ENCODE results near the gene CLEC18B.
"Not testable (repeated sequence)": the region's sequence is repeated elsewhere in the genome, so short reads cannot be mapped to it uniquely, and the experiment has no call there.

CLEC18B gene

GRCh38 chr16:74398212-74398895 is 22.9 kb downstream of the CLEC18B start:
- H3K4me1 Mint-ChIP-seq; H3K36me3 Mint-ChIP-seq; DNase-seq (ENCODE audit: low spot score in 2 of 2); H3K9me3 Mint-ChIP-seq; H3K27ac Mint-ChIP-seq; H3K4me3 Mint-ChIP-seq: not testable (repeated sequence)
- ATAC-seq: peak; percentile 25

GRCh38 chr16:74396521-74397017 is 24.7 kb downstream of the CLEC18B start:
- H3K27ac Mint-ChIP-seq; H3K9me3 Mint-ChIP-seq; DNase-seq (ENCODE audit: low spot score in 2 of 2); H3K4me3 Mint-ChIP-seq; H3K36me3 Mint-ChIP-seq; H3K4me1 Mint-ChIP-seq: not testable (repeated sequence)
- ATAC-seq: peak; percentile 33

- not testable (repeated sequence) for H3K4me3 Mint-ChIP-seq; DNase-seq (ENCODE audit: low spot score in 2 of 2); H3K9me3 Mint-ChIP-seq; H3K36me3 Mint-ChIP-seq; H3K27ac Mint-ChIP-seq; ATAC-seq; H3K4me1 Mint-ChIP-seq
Measured at GRCh38 chr16:74394604-74395003, 26.7 kb downstream of the CLEC18B start.

- not testable (repeated sequence) for H3K27ac Mint-ChIP-seq; H3K36me3 Mint-ChIP-seq; H3K4me3 Mint-ChIP-seq; H3K9me3 Mint-ChIP-seq; DNase-seq (ENCODE audit: low spot score in 2 of 2); ATAC-seq; H3K4me1 Mint-ChIP-seq
Measured at GRCh38 chr16:74394131-74394530, 27.1 kb downstream of the CLEC18B start.

- ATAC-seq; H3K4me1 Mint-ChIP-seq; H3K27ac Mint-ChIP-seq; H3K4me3 Mint-ChIP-seq; DNase-seq (ENCODE audit: low spot score in 2 of 2); H3K36me3 Mint-ChIP-seq; H3K9me3 Mint-ChIP-seq: not testable (repeated sequence)
Measured at GRCh38 chr16:74391454-74392050, 29.7 kb downstream of the CLEC18B start.

GRCh38 chr16:74382339-74383034 is 38.8 kb downstream of the CLEC18B start:
- not testable (repeated sequence) for H3K36me3 Mint-ChIP-seq; ATAC-seq; H3K4me1 Mint-ChIP-seq; H3K27ac Mint-ChIP-seq; H3K4me3 Mint-ChIP-seq; H3K9me3 Mint-ChIP-seq; DNase-seq (ENCODE audit: low spot score in 2 of 2)

- H3K27ac Mint-ChIP-seq; H3K4me3 Mint-ChIP-seq; H3K4me1 Mint-ChIP-seq; H3K9me3 Mint-ChIP-seq; H3K36me3 Mint-ChIP-seq; ATAC-seq; DNase-seq (ENCODE audit: low spot score in 2 of 2): not testable (repeated sequence)
Measured at GRCh38 chr16:74373847-74374184, 47.5 kb downstream of the CLEC18B start.

GRCh38 chr16:74372953-74373846 is 48.1 kb downstream of the CLEC18B start:
- H3K4me3 Mint-ChIP-seq: no peak overlapping the region
- no peaks in the 10 kb centered on the region for H3K4me1 Mint-ChIP-seq
- no peak for ATAC-seq
- DNase-seq (ENCODE audit: low spot score in 2 of 2): peak in 1 of 2 donors; percentile 56
- H3K36me3 Mint-ChIP-seq: no peaks in the 10 kb centered on the region
- no peak overlapping the region for H3K27ac Mint-ChIP-seq
- no peaks in the 10 kb centered on the region for H3K9me3 Mint-ChIP-seq

GRCh38 chr16:74372369-74372768 is 48.9 kb downstream of the CLEC18B start:
- ATAC-seq (no peak), DNase-seq (ENCODE audit: low spot score in 2 of 2) (no peak)
- Mint-ChIP-seq H3K9me3 (no peaks in the 10 kb centered on the region), H3K27ac (no peak overlapping the region), H3K4me3 (no peak overlapping the region), H3K36me3 (no peaks in the 10 kb centered on the region), H3K4me1 (no peaks in the 10 kb centered on the region)

GRCh38 chr16:74370338-74371135 is 50.7 kb downstream of the CLEC18B start:
- not testable (repeated sequence) for H3K27ac Mint-ChIP-seq; H3K36me3 Mint-ChIP-seq; DNase-seq (ENCODE audit: low spot score in 2 of 2); H3K4me3 Mint-ChIP-seq; H3K4me1 Mint-ChIP-seq; ATAC-seq; H3K9me3 Mint-ChIP-seq

- ATAC-seq (peak; percentile 96), DNase-seq (ENCODE audit: low spot score in 2 of 2) (peak; percentile 97 to 100)
- Mint-ChIP-seq H3K27ac (peak overlapping the region; percentile 91), H3K4me3 (peak overlapping the region; percentile 89)
- not testable (repeated sequence) for H3K4me1 Mint-ChIP-seq, H3K9me3 Mint-ChIP-seq, H3K36me3 Mint-ChIP-seq
Measured at GRCh38 chr16:74368002-74368911, 53.0 kb downstream of the CLEC18B start.

GRCh38 chr16:74367469-74368001 is 53.7 kb downstream of the CLEC18B start:
- peak overlapping the region; percentile 91 for H3K27ac Mint-ChIP-seq
- not testable (repeated sequence) for H3K4me1 Mint-ChIP-seq; H3K9me3 Mint-ChIP-seq; H3K36me3 Mint-ChIP-seq; DNase-seq (ENCODE audit: low spot score in 2 of 2)
- peak overlapping the region; percentile 89 for H3K4me3 Mint-ChIP-seq
- peak; percentile 63 for ATAC-seq
